Endometrial microvascular endothelial cells (primary cell): ENCODE results near the gene MGP. TPM values are rescaled to one million over a fixed set of nuclear protein-coding genes. Genes with fewer than 3 reads are reported as not detected.

Source experiments
- in situ Hi-C: cut with HindIII; loops from 2 replicates; pipeline ENCODE4 v1.10.0; 2017; ENCODE audit warnings: low sequenced_read_pairs, low pct_unique_long_range_greater_than_20kb; ENCODE audit errors: inconsistent ontology term
- total RNA-seq: library from RNA; depleted of rRNA; stranded (reverse); fragments of >200 nt; gene quantifications from one replicate; pipeline ENCODE4 v1.2.3, GENCODE V29; 2015; ENCODE audit errors: inconsistent ontology term

Gene MGP
- total RNA-seq, 1 donor from 2014 or later: 17.3 TPM

DNA sequence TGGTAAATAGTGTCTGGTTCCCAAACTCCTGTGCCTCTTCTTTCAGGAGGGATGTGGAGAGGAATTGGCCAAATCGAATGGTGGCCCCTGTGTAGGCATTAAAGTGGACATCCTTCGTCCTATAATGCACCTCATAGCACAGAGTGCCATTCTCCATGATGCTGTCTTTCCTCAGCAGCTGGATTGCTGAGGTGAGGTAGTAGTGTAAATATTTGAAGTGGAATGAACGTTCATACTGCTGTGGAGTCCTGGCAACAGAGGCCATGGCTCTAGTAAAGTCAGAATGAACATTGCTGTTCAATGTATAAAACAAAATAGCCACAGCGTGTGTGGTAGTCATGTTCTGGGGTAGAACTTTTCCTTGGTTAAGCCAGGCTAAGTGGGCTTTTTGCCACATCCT lies 45.0 kb downstream of the MGP start:
- in situ Hi-C loops: no loop called here

DNA sequence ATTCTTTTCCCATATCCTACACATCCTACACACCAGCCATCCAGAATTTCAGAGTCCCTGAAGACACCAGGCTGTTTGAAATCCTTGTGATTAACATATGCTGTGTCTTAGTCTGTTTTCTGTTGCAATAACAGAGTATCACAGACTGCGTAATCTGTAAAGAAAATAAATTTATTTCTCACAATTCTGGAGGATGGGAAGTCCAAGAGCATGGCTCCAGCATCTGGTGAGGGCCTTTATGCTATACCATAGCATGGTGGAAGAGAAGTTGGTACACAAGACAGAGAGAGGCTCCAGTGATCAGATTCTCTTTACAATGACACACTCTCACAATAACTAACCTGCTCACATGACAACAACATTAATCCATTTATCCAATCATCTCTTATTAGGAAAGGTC lies 46.4 kb downstream of the MGP start:
- in situ Hi-C loops: no loop called here

DNA sequence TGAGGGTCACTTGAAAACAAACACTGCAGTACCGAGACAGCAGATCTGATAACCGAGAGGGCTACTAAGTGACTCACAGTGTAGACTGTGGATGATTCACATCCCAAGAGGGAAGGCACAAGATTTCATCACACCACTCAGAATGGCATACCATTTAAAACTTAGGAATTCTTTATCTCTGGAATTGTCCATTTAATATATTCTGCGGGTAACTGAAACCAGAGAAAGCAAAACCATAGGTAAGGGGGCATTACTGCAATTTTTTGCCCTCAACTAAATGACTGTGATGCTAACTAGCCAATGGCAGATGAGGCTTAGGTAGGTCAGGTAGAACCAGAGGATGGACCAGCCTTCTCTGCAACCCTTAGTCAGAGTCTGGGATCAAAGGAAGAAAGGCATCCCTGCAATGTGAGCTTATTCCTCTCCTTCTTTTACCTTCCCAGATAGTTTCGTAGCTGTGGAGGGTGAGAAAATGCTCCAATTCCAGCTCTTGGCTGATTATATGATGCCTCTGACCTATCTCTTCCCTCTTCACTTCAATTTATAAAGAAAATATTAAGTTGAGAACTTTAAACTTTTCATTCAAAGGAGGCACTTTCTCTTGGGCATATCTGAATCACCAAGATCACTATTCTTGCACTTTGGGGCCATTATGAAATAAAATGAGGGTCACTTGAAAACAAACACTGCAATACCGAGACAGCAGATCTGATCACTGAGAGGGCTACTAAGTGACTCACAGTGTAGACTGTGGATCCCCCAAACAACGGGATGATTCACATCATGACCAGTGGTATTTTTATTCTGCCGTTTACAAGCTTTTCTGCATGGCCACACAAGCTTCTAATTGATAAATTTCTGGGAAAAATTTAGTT lies 49.1 kb downstream of the MGP start:
- in situ Hi-C loops: no loop called here

DNA sequence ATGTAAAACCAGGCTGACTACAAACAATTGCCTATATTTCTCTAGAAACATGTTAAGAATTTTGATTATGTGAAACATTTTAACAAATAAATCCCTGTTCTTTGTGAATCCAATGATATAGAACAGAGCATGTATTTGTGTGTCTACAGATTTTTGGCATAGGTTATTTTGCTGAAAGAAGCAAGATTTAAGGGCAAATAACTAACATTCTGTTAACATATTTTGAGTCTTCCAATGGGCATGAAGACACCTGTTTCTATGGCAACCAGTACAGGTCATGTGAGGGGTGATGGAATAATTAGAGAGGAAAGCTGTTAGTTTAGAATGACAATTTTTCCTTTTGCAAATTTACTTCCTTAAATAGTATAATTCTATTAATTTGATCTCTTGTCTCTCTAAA lies 51.1 kb downstream of the MGP start:
- in situ Hi-C loops: no loop called here

DNA sequence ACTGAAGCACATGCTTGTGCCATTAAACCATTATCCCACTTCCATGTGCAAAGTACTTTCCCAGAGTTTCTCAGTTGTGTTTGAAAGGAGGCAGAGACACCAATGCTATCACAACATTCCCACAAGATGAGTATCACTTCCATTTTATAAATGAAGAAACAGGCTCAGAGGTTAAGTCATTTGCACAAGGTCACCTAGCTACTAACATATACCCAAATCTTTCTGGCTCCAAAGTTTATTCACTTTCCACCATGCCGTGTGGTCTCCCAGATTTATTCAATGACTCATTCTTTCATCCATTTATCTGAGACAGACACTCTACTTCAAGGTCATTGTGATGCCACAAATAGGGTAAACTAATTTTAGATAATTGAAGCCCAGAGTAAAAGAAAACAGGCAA lies 51.7 kb downstream of the MGP start:
- in situ Hi-C loops: no loop called here

DNA sequence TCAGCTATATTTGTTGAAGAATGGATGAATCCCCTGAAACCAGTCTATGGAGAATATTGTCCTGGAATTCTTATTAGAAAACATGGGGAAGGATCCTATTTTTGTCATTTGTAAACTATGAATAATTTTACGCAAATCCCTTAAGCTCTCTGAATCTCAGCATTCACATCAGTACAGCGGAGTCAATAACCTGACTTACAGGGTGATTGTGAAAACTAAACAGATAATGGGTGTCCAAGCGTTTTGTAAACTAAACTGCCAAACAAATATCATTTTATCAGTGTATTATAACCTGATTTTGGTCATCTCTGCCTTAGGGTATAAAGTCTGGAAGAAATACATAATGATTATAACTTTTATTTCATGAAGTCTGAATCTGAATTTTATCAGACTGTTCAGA lies 52.3 kb downstream of the MGP start:
- in situ Hi-C loops: no loop called here

Other genes starting within 250 kb of the MGP start
- not detected for gene GUCY2C, start 189.3 kb downstream of the MGP start, total RNA-seq
- gene WBP11, start 82.4 kb downstream of the MGP start, total RNA-seq: 26.0 TPM
- gene C12orf60, start 82.2 kb downstream of the MGP start, total RNA-seq: 2.3 TPM
- not detected for gene SMCO3, start 71.7 kb downstream of the MGP start, total RNA-seq
- under 0.01 TPM for gene ART4, start 42.3 kb downstream of the MGP start, total RNA-seq
- gene ERP27, start 52.7 kb upstream of the MGP start, total RNA-seq: 0.46 TPM
- gene ARHGDIB, start 75.7 kb upstream of the MGP start, total RNA-seq: 580 TPM
- gene PDE6H, start 87.2 kb upstream of the MGP start, total RNA-seq: not detected